Fibroblast of lung (primary cell): ENCODE data around the gene PRDX3.

Source experiments
- CTCF ChIP-seq, 2 donors: IDR thresholded peaks in 1 of 2; conservative IDR thresholded peaks in 1 of 2; 1 replicate in 1 of 2; 2 replicates in 1 of 2; pipeline ENCODE4 v1.5.1; 2011 to 2012; ENCODE audit warnings: low read length in 2 of 2, control low read depth in 1 of 2, inconsistent platforms in 1 of 2, low read depth in 1 of 2, mild to moderate bottlenecking in 1 of 2
- EZH2 ChIP-seq: IDR thresholded peaks from 2 replicates; pipeline ENCODE4 v1.5.1; 2012; ENCODE audit warnings: low read length, control low read depth, mild to moderate bottlenecking; ENCODE audit errors: missing control alignments

DNA sequence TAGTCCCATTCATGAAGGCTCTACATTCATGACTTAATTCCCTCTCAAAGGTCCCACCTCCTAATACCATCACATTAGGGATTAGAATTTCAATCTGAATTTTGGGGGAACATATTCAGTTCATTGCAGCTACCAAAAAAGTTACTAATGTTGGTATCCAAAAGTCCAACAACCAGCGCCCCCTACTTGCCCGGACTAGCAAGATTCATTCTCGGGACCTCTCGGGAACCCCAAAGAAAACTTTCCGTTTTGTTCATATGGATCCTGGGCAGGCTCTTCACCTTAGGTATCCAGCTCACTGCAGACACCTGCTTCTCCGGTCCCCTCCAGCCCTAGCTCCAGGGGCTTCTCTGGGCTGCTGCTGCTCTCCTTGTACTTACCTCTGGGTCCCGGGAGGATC lies 19.8 kb upstream of the PRDX3 start:
- TF ChIP-seq EZH2 (no peak), CTCF (conservative IDR thresholded peaks at IDR 0.05 in 1 of 2, IDR thresholded peaks at IDR 0.05 in 1 of 2; ENCODE audit: low read depth in 1 of 2, low read length in 2 of 2) (peak; percentile 37 to 53)
